HepG2 (cell line): ENCODE data around the gene SLC38A2. TPM values are rescaled to one million over a fixed set of nuclear protein-coding genes. Genes with fewer than 3 reads are reported as not detected.
A peak's percentile ranks its signal among the peaks of the same experiment; 100 is the strongest.

ENCODE experiments used
- AGO1 ChIP-seq: fragments of 200-400 bp; formaldehyde crosslinking; IDR thresholded peaks from 2 replicates; pipeline ENCODE4 v1.6.1; 2017; ENCODE audit warnings: mild to moderate bottlenecking, low read depth, low read length, moderate library complexity; ENCODE audit not compliant: poor library complexity, severe bottlenecking
- ARID5B ChIP-seq: IDR thresholded peaks from 2 replicates; pipeline ENCODE4 v1.4.0; 2020; ENCODE audit warnings: mild to moderate bottlenecking, missing genetic modification reagents
- ATF4 ChIP-seq, 2 experiments: fragments of 450-650 bp in 1 of 2; sonication (generic) in 1 of 2; formaldehyde crosslinking; IDR thresholded peaks; 2 replicates each; pipeline versions ENCODE4 v1.5.0 to v1.8.0; 2020 to 2022; ENCODE audit warnings: mild to moderate bottlenecking in 1 of 2, missing genetic modification reagents in 1 of 2
- GTF3A ChIP-seq: sonication (generic); formaldehyde crosslinking; conservative IDR thresholded peaks from 2 replicates; pipeline ENCODE4 v1.4.0; 2020; ENCODE audit warnings: mild to moderate bottlenecking, missing genetic modification reagents
- MAZ ChIP-seq, 2 experiments: sonication (generic) in 1 of 2; formaldehyde crosslinking in 1 of 2; IDR thresholded peaks; 2 replicates each; pipeline versions ENCODE4 v1.5.0 to v1.6.1; 2012 to 2020; ENCODE audit warnings: low read depth in 2 of 2, mild to moderate bottlenecking in 2 of 2, borderline replicate concordance in 1 of 2, improper control_type of control experiment in 1 of 2, low read length in 1 of 2, missing genetic modification reagents in 1 of 2, moderate library complexity in 1 of 2
- NR3C1 ChIP-seq: sonication (generic); formaldehyde crosslinking; IDR thresholded peaks from 2 replicates; pipeline ENCODE4 v1.4.0; 2020; ENCODE audit warnings: missing genetic modification reagents
- PCBP1 ChIP-seq: fragments of 200-400 bp; formaldehyde crosslinking; IDR thresholded peaks from 2 replicates; pipeline ENCODE4 v1.6.1; 2017; ENCODE audit warnings: mild to moderate bottlenecking, low read depth, low read length, borderline replicate concordance
- PHF8 ChIP-seq: sonication (generic); formaldehyde crosslinking; IDR thresholded peaks from 2 replicates; pipeline ENCODE4 v1.5.0; 2020; ENCODE audit warnings: missing genetic modification reagents
- SMAD9 ChIP-seq: sonication (generic); formaldehyde crosslinking; IDR thresholded peaks from 2 replicates; pipeline ENCODE4 v1.5.1; 2020; ENCODE audit warnings: mild to moderate bottlenecking, missing genetic modification reagents
- SYNCRIP ChIP-seq: fragments of 200-400 bp; formaldehyde crosslinking; IDR thresholded peaks from 2 replicates; pipeline ENCODE4 v1.6.1; 2018; ENCODE audit warnings: mild to moderate bottlenecking, low read depth, low read length; ENCODE audit not compliant: insufficient read depth
- ZEB1 ChIP-seq: IDR thresholded peaks from 2 replicates; pipeline ENCODE4 v1.6.1; 2012; ENCODE audit warnings: mild to moderate bottlenecking, low read depth, inconsistent platforms; ENCODE audit not compliant: insufficient replicate concordance
- ZNF160 ChIP-seq: sonication (generic); formaldehyde crosslinking; IDR thresholded peaks from 2 replicates; pipeline ENCODE4 v1.8.0; 2022; ENCODE audit warnings: mild to moderate bottlenecking, inconsistent platforms, missing genetic modification reagents
- ZNF205 ChIP-seq: IDR thresholded peaks from 2 replicates; pipeline ENCODE4 v1.6.1; 2018; ENCODE audit warnings: missing biosample characterization, missing genetic modification reagents
- ZNF382 ChIP-seq: sonication (generic); formaldehyde crosslinking; IDR thresholded peaks from 2 replicates; pipeline ENCODE4 v1.5.0; 2020; ENCODE audit warnings: missing genetic modification reagents, mild to moderate bottlenecking, borderline replicate concordance
- ZNF615 ChIP-seq: sonication (generic); formaldehyde crosslinking; IDR thresholded peaks from 2 replicates; pipeline ENCODE4 v1.5.0; 2020; ENCODE audit warnings: mild to moderate bottlenecking, missing genetic modification reagents, borderline replicate concordance
- ZNF678 ChIP-seq: sonication (generic); formaldehyde crosslinking; IDR thresholded peaks from 2 replicates; pipeline ENCODE4 v1.4.0; 2020; ENCODE audit warnings: mild to moderate bottlenecking, missing genetic modification reagents
- ZNF710 ChIP-seq: sonication (generic); formaldehyde crosslinking; IDR thresholded peaks from 2 replicates; pipeline ENCODE4 v1.5.0; 2020; ENCODE audit warnings: mild to moderate bottlenecking, missing genetic modification reagents, borderline replicate concordance
- ZNF724P ChIP-seq: sonication (generic); formaldehyde crosslinking; IDR thresholded peaks from 2 replicates; pipeline ENCODE4 v1.8.0; 2022; ENCODE audit warnings: missing genetic modification reagents, borderline replicate concordance
- ZNF768 ChIP-seq: sonication (generic); formaldehyde crosslinking; IDR thresholded peaks from 2 replicates; pipeline ENCODE4 v1.4.0; 2020; ENCODE audit warnings: missing genetic modification reagents
- ZNF788 ChIP-seq: sonication (generic); formaldehyde crosslinking; IDR thresholded peaks from 2 replicates; pipeline ENCODE4 v1.5.0; 2020; ENCODE audit warnings: mild to moderate bottlenecking, missing genetic modification reagents, borderline replicate concordance
- polyA plus RNA-seq, 8 experiments: library from polyadenylated mRNA; depleted of rRNA in 3 of 8; stranded (reverse) in 7 of 8; unstranded in 1 of 8; fragments of >200 nt; fragmentation: Illumina TruSeq in 4 of 8; extraction: Trizol in 4 of 8; gene quantifications; 2 replicates each; pipeline versions ENCODE4 v1.2.1 to v1.2.3, GENCODE V29; 2011 to 2016; ENCODE audit warnings: low read depth in 4 of 8, missing spikeins in 1 of 8, mixed read lengths in 1 of 8; ENCODE audit not compliant: insufficient read depth in 1 of 8
- total RNA-seq, 5 experiments: library from RNA; depleted of rRNA; stranded (reverse); fragments of >200 nt; fragmentation: Illumina TruSeq; extraction: Trizol; gene quantifications; 2 replicates each; pipeline ENCODE4 v1.2.3, GENCODE V29; 2016; ENCODE audit warnings: low read depth in 1 of 5

SLC38A2 gene
- total and polyA plus RNA-seq, 2 of the 13 experiments (the other 11 are each of a cell fraction or from before 2014, with no cell fraction given): 368 to 880 TPM

GRCh38 chr12:46370792-46371717, 1.5 kb downstream of the SLC38A2 start (continued):
- peak; percentile 59; the same call in 1 of the 2 replicates for TF ChIP-seq ARID5B
- TF ChIP-seq ZNF615 (CRISPR knock-in tag): no peak
- 0 out of 2 replicates have a peak, but pooled peaks have one; percentile 52 for TF ChIP-seq ZNF710
- peak; percentile 23; the same call in 1 of the 2 replicates for TF ChIP-seq ZNF788 (CRISPR knock-in tag)
- TF ChIP-seq MAZ (IDR thresholded peaks at IDR 0.05; ENCODE audit: borderline replicate concordance, low read depth, low read length): peak; percentile 80
- peak; percentile 63 for TF ChIP-seq MAZ (CRISPR knock-in tag; IDR thresholded peaks at IDR 0.05; ENCODE audit: low read depth)
- no peak for TF ChIP-seq ZEB1
- TF ChIP-seq PCBP1: no peak
- TF ChIP-seq PHF8: peak; percentile 43; the same call in 1 of the 2 replicates
- no peak for TF ChIP-seq ZNF160
- no peak for TF ChIP-seq GTF3A
- no peak for TF ChIP-seq SYNCRIP
- TF ChIP-seq SMAD9 (CRISPR knock-in tag): no peak
- no peak for TF ChIP-seq ZNF678
- TF ChIP-seq ZNF382 (CRISPR knock-in tag): no peak
- peak; percentile 78; the same call in 1 of the 2 replicates for TF ChIP-seq ZNF205
- TF ChIP-seq ATF4 (CRISPR knock-in tag; IDR thresholded peaks at IDR 0.05): no peak
- no peak for TF ChIP-seq NR3C1 (CRISPR knock-in tag)
- TF ChIP-seq ZNF724P (CRISPR knock-in tag): peak; percentile 62; the same call in 1 of the 2 replicates
- TF ChIP-seq ZNF768 (CRISPR knock-in tag): peak; percentile 52; the same call in 1 of the 2 replicates
- TF ChIP-seq AGO1: peak; percentile 92
